HepG2 (cell line): ENCODE data around the gene MYL6B. TPM values are rescaled to one million over a fixed set of nuclear protein-coding genes. Genes with fewer than 3 reads are reported as not detected.

Source experiments
- AGO1 ChIP-seq: fragments of 200-400 bp; formaldehyde crosslinking; IDR thresholded peaks from 2 replicates; pipeline ENCODE4 v1.6.1; 2017; ENCODE audit warnings: mild to moderate bottlenecking, low read depth, low read length, moderate library complexity; ENCODE audit not compliant: poor library complexity, severe bottlenecking
- CHD2 ChIP-seq: IDR thresholded peaks from 2 replicates; pipeline ENCODE4 v1.6.1; 2011; ENCODE audit warnings: low read depth, low read length, improper control_type of control experiment
- CREM ChIP-seq, 2 experiments: sonication (generic) in 1 of 2; formaldehyde crosslinking in 1 of 2; IDR thresholded peaks; 2 replicates each; pipeline versions ENCODE4 v1.4.0 to v1.6.1; 2016 to 2020; ENCODE audit warnings: antibody characterized with exemption in 1 of 2, mild to moderate bottlenecking in 1 of 2, missing genetic modification reagents in 1 of 2
- FOXA1 ChIP-seq, 2 experiments: fragments of 450-650 bp in 1 of 2; sonication (generic) in 1 of 2; formaldehyde crosslinking in 1 of 2; IDR thresholded peaks; 2 replicates each; pipeline versions ENCODE4 v1.4.0 to v1.6.1; 2016 to 2020; ENCODE audit warnings: missing genetic modification reagents in 1 of 2
- HIVEP1 ChIP-seq: sonication (generic); formaldehyde crosslinking; IDR thresholded peaks from 2 replicates; pipeline ENCODE4 v1.4.0; 2020; ENCODE audit warnings: mild to moderate bottlenecking, missing genetic modification reagents
- HNRNPH1 ChIP-seq: fragments of 200-400 bp; formaldehyde crosslinking; optimal IDR thresholded peaks from 2 replicates; pipeline ENCODE3; 2017; ENCODE audit warnings: mild to moderate bottlenecking, low read depth, low read length
- PLRG1 ChIP-seq: fragments of 450-650 bp; conservative IDR thresholded peaks from 2 replicates; pipeline ENCODE4 v1.6.1; 2016
- SAFB2 ChIP-seq: sonication (generic); formaldehyde crosslinking; IDR thresholded peaks from 2 replicates; pipeline ENCODE4 v1.5.1; 2020; ENCODE audit warnings: missing genetic modification reagents, low read depth, mild to moderate bottlenecking, borderline replicate concordance
- SETDB1 ChIP-seq: sonication (generic); formaldehyde crosslinking; IDR thresholded peaks from 2 replicates; pipeline ENCODE4 v1.5.1; 2020; ENCODE audit warnings: missing genetic modification reagents, mild to moderate bottlenecking, borderline replicate concordance
- SP2 ChIP-seq: sonication (generic); formaldehyde crosslinking; IDR thresholded peaks from 2 replicates; pipeline ENCODE4 v1.5.1; 2020; ENCODE audit warnings: mild to moderate bottlenecking, missing genetic modification reagents
- TAF15 ChIP-seq: fragments of 200-400 bp; formaldehyde crosslinking; IDR thresholded peaks from one replicate; pipeline ENCODE4 v1.6.1; 2018; ENCODE audit warnings: mild to moderate bottlenecking, low read depth, low read length; ENCODE audit not compliant: poor library complexity, severe bottlenecking
- TBX3 ChIP-seq: fragments of 450-650 bp; IDR thresholded peaks from 2 replicates; pipeline ENCODE4 v1.6.1; 2017; ENCODE audit warnings: antibody characterized with exemption, mild to moderate bottlenecking, inconsistent platforms, borderline replicate concordance
- ZNF24 ChIP-seq: fragments of 450-650 bp; IDR thresholded peaks from 2 replicates; pipeline ENCODE4 v1.6.1; 2017; ENCODE audit warnings: antibody characterized with exemption, mild to moderate bottlenecking
- ZNF3 ChIP-seq: IDR thresholded peaks from 2 replicates; pipeline ENCODE4 v1.7.0; 2017; ENCODE audit warnings: inconsistent platforms
- ZNF644 ChIP-seq: IDR thresholded peaks from 2 replicates; pipeline ENCODE4 v1.6.1; 2016; ENCODE audit warnings: low read depth
- ZNF782 ChIP-seq: sonication (generic); formaldehyde crosslinking; IDR thresholded peaks from 2 replicates; pipeline ENCODE4 v1.4.0; 2020; ENCODE audit warnings: missing genetic modification reagents, mild to moderate bottlenecking, borderline replicate concordance
- polyA plus RNA-seq, 8 experiments: library from polyadenylated mRNA; depleted of rRNA in 3 of 8; stranded (reverse) in 7 of 8; unstranded in 1 of 8; fragments of >200 nt; fragmentation: Illumina TruSeq in 4 of 8; extraction: Trizol in 4 of 8; gene quantifications; 2 replicates each; pipeline versions ENCODE4 v1.2.1 to v1.2.3, GENCODE V29; 2011 to 2016; ENCODE audit warnings: low read depth in 4 of 8, missing spikeins in 1 of 8, mixed read lengths in 1 of 8; ENCODE audit not compliant: insufficient read depth in 1 of 8
- total RNA-seq, 5 experiments: library from RNA; depleted of rRNA; stranded (reverse); fragments of >200 nt; fragmentation: Illumina TruSeq; extraction: Trizol; gene quantifications; 2 replicates each; pipeline ENCODE4 v1.2.3, GENCODE V29; 2016; ENCODE audit warnings: low read depth in 1 of 5
- TF ChIP-seq, protein P1 (sequence below): IDR thresholded peaks from 2 replicates; pipeline ENCODE4 v1.6.1; 2018; ENCODE audit warnings: missing genetic modification reagents
- TF ChIP-seq, protein P2 (sequence below): sonication (generic); formaldehyde crosslinking; IDR thresholded peaks from 2 replicates; pipeline ENCODE4 v1.4.0; 2020; ENCODE audit warnings: missing genetic modification reagents, mild to moderate bottlenecking, borderline replicate concordance
- TF ChIP-seq, protein P3 (sequence below): sonication (generic); formaldehyde crosslinking; IDR thresholded peaks from 2 replicates; pipeline ENCODE4 v1.4.0; 2020; ENCODE audit warnings: missing genetic modification reagents
- TF ChIP-seq, protein P4 (sequence below): IDR thresholded peaks from 2 replicates; pipeline ENCODE4 v1.6.1; 2016; ENCODE audit warnings: low read depth, control low read depth

MYL6B gene
- total and polyA plus RNA-seq, 2 of the 13 experiments (the other 11 are each of a cell fraction or from before 2014, with no cell fraction given), result 75.7 to 88.7 TPM

DNA sequence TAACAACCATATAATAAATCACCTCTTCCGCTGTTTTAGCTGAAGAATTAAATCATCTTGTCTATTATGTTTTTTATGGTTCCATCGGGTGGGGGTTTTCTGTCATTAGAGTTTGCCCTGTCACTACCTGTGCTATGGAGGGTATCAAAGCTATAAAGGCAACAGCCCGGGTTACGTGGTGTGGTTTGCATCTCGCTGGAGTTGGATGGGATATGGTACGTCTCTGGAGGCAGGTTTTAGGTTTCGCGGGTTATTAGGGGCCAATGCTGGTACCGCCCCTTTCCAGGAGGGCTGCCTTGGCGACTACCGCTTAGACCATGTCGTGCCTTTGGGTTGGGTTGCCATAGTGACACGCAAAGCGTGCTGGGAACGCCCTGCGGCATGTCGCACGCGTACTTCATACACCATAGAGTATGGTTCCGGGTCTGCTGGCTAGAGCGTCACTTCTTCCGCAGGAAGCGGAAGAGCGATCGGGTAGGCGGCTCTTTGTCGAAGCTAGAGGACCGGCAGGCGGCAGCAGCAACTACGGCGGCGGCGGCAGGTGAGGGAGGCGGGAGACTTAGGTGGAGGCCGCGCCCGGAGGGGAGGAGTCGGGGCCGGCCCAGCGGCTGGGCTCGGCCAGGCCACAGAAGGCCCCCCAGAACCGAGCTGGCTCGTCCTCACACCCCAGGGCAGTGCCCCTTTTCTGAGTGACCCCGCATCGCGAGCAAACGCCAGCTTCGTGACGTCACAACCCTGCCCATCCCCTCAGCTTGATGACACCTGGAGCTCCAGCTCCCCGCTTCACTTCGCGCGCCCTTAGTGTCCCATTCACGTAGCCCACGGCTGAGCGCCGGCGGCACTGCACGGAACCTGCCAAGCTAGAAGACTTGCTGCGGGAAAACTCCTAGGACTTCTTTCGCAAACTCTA lies 34.4 kb upstream of the MYL6B start, which contains the start of gene ZC3H10 (continued):
- TF ChIP-seq, protein P1, sequence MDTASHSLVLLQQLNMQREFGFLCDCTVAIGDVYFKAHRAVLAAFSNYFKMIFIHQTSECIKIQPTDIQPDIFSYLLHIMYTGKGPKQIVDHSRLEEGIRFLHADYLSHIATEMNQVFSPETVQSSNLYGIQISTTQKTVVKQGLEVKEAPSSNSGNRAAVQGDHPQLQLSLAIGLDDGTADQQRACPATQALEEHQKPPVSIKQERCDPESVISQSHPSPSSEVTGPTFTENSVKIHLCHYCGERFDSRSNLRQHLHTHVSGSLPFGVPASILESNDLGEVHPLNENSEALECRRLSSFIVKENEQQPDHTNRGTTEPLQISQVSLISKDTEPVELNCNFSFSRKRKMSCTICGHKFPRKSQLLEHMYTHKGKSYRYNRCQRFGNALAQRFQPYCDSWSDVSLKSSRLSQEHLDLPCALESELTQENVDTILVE (CRISPR knock-in tag), result peak; percentile 98
- TF ChIP-seq, protein P2, sequence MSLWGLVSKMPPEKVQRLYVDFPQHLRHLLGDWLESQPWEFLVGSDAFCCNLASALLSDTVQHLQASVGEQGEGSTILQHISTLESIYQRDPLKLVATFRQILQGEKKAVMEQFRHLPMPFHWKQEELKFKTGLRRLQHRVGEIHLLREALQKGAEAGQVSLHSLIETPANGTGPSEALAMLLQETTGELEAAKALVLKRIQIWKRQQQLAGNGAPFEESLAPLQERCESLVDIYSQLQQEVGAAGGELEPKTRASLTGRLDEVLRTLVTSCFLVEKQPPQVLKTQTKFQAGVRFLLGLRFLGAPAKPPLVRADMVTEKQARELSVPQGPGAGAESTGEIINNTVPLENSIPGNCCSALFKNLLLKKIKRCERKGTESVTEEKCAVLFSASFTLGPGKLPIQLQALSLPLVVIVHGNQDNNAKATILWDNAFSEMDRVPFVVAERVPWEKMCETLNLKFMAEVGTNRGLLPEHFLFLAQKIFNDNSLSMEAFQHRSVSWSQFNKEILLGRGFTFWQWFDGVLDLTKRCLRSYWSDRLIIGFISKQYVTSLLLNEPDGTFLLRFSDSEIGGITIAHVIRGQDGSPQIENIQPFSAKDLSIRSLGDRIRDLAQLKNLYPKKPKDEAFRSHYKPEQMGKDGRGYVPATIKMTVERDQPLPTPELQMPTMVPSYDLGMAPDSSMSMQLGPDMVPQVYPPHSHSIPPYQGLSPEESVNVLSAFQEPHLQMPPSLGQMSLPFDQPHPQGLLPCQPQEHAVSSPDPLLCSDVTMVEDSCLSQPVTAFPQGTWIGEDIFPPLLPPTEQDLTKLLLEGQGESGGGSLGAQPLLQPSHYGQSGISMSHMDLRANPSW (CRISPR knock-in tag), result peak; percentile 77; the same call in 1 of the 2 replicates
- TF ChIP-seq HIVEP1 (peak; percentile 83), CHD2 (peak; percentile 67; the same call in 1 of the 2 replicates), SAFB2 (CRISPR knock-in tag) (peak; percentile 41; the same call in 1 of the 2 replicates), FOXA1 (IDR thresholded peaks at IDR 0.05) (no peak), FOXA1 (CRISPR knock-in tag; IDR thresholded peaks at IDR 0.05) (peak; percentile 45; the same call in 1 of the 2 replicates), AGO1 (peak; percentile 100), PLRG1 (no peak), TAF15 (peak; percentile 92), HNRNPH1 (peak; percentile 93), SP2 (CRISPR knock-in tag) (peak; percentile 80), ZNF3 (CRISPR knock-in tag) (no peak), TBX3 (peak; percentile 32; the same call in 1 of the 2 replicates), ZNF24 (no peak), CREM (IDR thresholded peaks at IDR 0.05) (peak; percentile 93), CREM (CRISPR knock-in tag; IDR thresholded peaks at IDR 0.05) (no peak), ZNF782 (CRISPR knock-in tag) (no peak), SETDB1 (CRISPR knock-in tag) (no peak), ZNF644 (no peak)
- TF ChIP-seq, protein P3, sequence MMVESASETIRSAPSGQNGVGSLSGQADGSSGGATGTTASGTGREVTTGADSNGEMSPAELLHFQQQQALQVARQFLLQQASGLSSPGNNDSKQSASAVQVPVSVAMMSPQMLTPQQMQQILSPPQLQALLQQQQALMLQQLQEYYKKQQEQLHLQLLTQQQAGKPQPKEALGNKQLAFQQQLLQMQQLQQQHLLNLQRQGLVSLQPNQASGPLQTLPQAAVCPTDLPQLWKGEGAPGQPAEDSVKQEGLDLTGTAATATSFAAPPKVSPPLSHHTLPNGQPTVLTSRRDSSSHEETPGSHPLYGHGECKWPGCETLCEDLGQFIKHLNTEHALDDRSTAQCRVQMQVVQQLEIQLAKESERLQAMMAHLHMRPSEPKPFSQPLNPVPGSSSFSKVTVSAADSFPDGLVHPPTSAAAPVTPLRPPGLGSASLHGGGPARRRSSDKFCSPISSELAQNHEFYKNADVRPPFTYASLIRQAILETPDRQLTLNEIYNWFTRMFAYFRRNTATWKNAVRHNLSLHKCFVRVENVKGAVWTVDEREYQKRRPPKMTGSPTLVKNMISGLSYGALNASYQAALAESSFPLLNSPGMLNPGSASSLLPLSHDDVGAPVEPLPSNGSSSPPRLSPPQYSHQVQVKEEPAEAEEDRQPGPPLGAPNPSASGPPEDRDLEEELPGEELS (CRISPR knock-in tag), result peak; percentile 78; the same call in 1 of the 2 replicates
- TF ChIP-seq, protein P4, sequence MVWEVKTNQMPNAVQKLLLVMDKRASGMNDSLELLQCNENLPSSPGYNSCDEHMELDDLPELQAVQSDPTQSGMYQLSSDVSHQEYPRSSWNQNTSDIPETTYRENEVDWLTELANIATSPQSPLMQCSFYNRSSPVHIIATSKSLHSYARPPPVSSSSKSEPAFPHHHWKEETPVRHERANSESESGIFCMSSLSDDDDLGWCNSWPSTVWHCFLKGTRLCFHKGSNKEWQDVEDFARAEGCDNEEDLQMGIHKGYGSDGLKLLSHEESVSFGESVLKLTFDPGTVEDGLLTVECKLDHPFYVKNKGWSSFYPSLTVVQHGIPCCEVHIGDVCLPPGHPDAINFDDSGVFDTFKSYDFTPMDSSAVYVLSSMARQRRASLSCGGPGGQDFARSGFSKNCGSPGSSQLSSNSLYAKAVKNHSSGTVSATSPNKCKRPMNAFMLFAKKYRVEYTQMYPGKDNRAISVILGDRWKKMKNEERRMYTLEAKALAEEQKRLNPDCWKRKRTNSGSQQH (CRISPR knock-in tag), result peak; percentile 85
